GM12878 (cell line): ENCODE measurements around the gene TXLNA. TPM values are rescaled to one million over a fixed set of nuclear protein-coding genes. Genes with fewer than 3 reads are reported as not detected.

Source experiments
- ATAC-seq: fragments of 200-7000 bp; cut with Tn5 transposase; 3 replicates; pipeline ENCODE4 v1.9.1; 2020; ENCODE audit warnings: mild to moderate bottlenecking, moderate library complexity
- BruUV-seq: library from RNA; stranded (reverse); fragments of 400-500 nt; replicated peaks from 2 replicates; lab custom pipeline; 2021; lab: Mats Ljungman, UMichigan
- CTCF ChIA-PET: fragments of 300-600 bp; sonication (Branson Sonifier 250); formaldehyde crosslinking; extraction: SDS; loops from one replicate; lab custom pipeline; 2021; ENCODE audit warnings: inconsistent platforms; lab: Yijun Ruan, JAX
- POLR2A ChIA-PET: fragments of 350-600 bp; formaldehyde crosslinking; extraction: SDS; loops from one replicate; lab custom pipeline; 2021; ENCODE audit warnings: inconsistent platforms; lab: Charles Lee
- RAD21 ChIA-PET: fragments of 300-600 bp; sonication (Branson Sonifier 250); formaldehyde crosslinking; loops from one replicate; lab custom pipeline; 2023; ENCODE audit warnings: antibody characterized with exemption; ENCODE audit not compliant: unreplicated experiment; lab: Charles Lee
- SMC1A ChIA-PET: fragments of 300-600 bp; sonication (Branson Sonifier 250); formaldehyde crosslinking; loops from one replicate; lab custom pipeline; 2023; ENCODE audit not compliant: unreplicated experiment, uncharacterized antibody; lab: Charles Lee
- DNase-seq: peaks from one replicate; pipeline ENCODE4 v3.0.0-alpha.2; 2011; ENCODE audit warnings: low read depth, low spot score
- FAIRE-seq: peaks from 3 replicates; lab custom pipeline; 2011; peaks lifted over from hg19 to GRCh38; lab: Jason Lieb, UNC
- H2AFZ ChIP-seq: 2 replicates; pipeline ENCODE4 v1.6.0; 2011; ENCODE audit warnings: low read depth, low read length, control low read depth; ENCODE audit not compliant: control insufficient read depth
- H3K27ac ChIP-seq: 2 replicates; pipeline ENCODE4 v1.5.1; 2011; ENCODE audit warnings: control low read depth; ENCODE audit not compliant: control insufficient read depth, insufficient read depth
- H3K27me3 ChIP-seq, 2 experiments: replicated peaks in 1 of 2; 2 replicates each; pipeline versions ENCODE4 v1.6.0 to v1.6.1; 2011; ENCODE audit warnings: low read length in 1 of 2; ENCODE audit not compliant: control insufficient read depth in 2 of 2, insufficient read depth in 2 of 2
- H3K36me3 ChIP-seq, 2 experiments: 2 replicates each; pipeline ENCODE4 v1.5.1; 2011; ENCODE audit warnings: low read length in 1 of 2; ENCODE audit not compliant: control insufficient read depth in 2 of 2, insufficient read depth in 2 of 2
- H3K4me1 ChIP-seq: 2 replicates; pipeline ENCODE4 v1.6.1; 2011; ENCODE audit warnings: mild to moderate bottlenecking, low read length, moderate library complexity, mixed read lengths; ENCODE audit not compliant: control insufficient read depth, insufficient read depth
- H3K4me2 ChIP-seq: 2 replicates; pipeline ENCODE4 v1.6.0; 2011; ENCODE audit warnings: control low read depth; ENCODE audit not compliant: control insufficient read depth, insufficient read depth
- H3K4me3 ChIP-seq: fragments of 200-600 bp; sonication (generic); 2 replicates; pipeline ENCODE4 v1.5.1; 2016
- H3K79me2 ChIP-seq: 2 replicates; pipeline ENCODE4 v1.6.0; 2011; ENCODE audit warnings: low read length; ENCODE audit not compliant: control insufficient read depth, insufficient read depth
- H3K9ac ChIP-seq: 2 replicates; pipeline ENCODE4 v1.8.0; 2011; ENCODE audit warnings: low read length, control low read depth, mixed read lengths; ENCODE audit not compliant: control insufficient read depth, insufficient read depth
- H3K9me3 ChIP-seq: replicated peaks from 3 replicates; pipeline ENCODE4 v1.5.1; 2011; ENCODE audit warnings: mild to moderate bottlenecking, low read length; ENCODE audit not compliant: control insufficient read depth, insufficient read depth
- H4K20me1 ChIP-seq: 2 replicates; pipeline ENCODE4 v1.6.0; 2011; ENCODE audit not compliant: control insufficient read depth, insufficient read depth
- ATF7 ChIP-seq: fragments of 450-650 bp; IDR thresholded peaks from 2 replicates; pipeline ENCODE4 v1.6.1; 2016; ENCODE audit warnings: low read depth, mild to moderate bottlenecking
- BHLHE40 ChIP-seq, 2 experiments: fragments of 450-650 bp in 1 of 2; IDR thresholded peaks; 2 replicates each; pipeline ENCODE4 v1.6.1; 2011 to 2017; ENCODE audit warnings: low read depth in 2 of 2, borderline replicate concordance in 1 of 2, improper control_type of control experiment in 1 of 2, low read length in 1 of 2, mild to moderate bottlenecking in 1 of 2
- BMI1 ChIP-seq: fragments of 450-650 bp; IDR thresholded peaks from 2 replicates; pipeline ENCODE4 v1.6.1; 2016; ENCODE audit warnings: mild to moderate bottlenecking, moderate library complexity, borderline replicate concordance
- CEBPB ChIP-seq, 2 experiments: fragments of 150-350 bp in 1 of 2; IDR thresholded peaks; 2 replicates each; pipeline ENCODE4 v1.6.1; 2012 to 2014; ENCODE audit warnings: low read depth in 2 of 2, low read length in 2 of 2, borderline replicate concordance in 1 of 2, inconsistent platforms in 1 of 2
- CREM ChIP-seq: IDR thresholded peaks from 2 replicates; pipeline ENCODE4 v1.6.1; 2014; ENCODE audit warnings: antibody characterized with exemption, low read depth
- HCFC1 ChIP-seq: fragments of 150-350 bp; IDR thresholded peaks from 2 replicates; pipeline ENCODE4 v1.6.1; 2014; ENCODE audit warnings: low read length
- HDAC2 ChIP-seq: fragments of 200-600 bp; sonication (generic); IDR thresholded peaks from 2 replicates; pipeline ENCODE4 v1.6.1; 2017
- RB1 ChIP-seq: fragments of 450-650 bp; formaldehyde crosslinking; IDR thresholded peaks from 2 replicates; pipeline ENCODE4 v1.6.1; 2017; ENCODE audit warnings: mild to moderate bottlenecking, borderline replicate concordance
- RBBP5 ChIP-seq: fragments of 200-600 bp; sonication (generic); conservative IDR thresholded peaks from 2 replicates; pipeline ENCODE4 v1.6.1; 2016
- SPI1 ChIP-seq: IDR thresholded peaks from 2 replicates; pipeline ENCODE4 v1.6.1; 2011; ENCODE audit warnings: low read depth, mild to moderate bottlenecking, low read length, moderate library complexity, borderline replicate concordance; ENCODE audit not compliant: insufficient read depth
- SREBF1 ChIP-seq: IDR thresholded peaks from 2 replicates; pipeline ENCODE4 v1.6.1; 2012; ENCODE audit warnings: mild to moderate bottlenecking, low read length
- TCF3 ChIP-seq: IDR thresholded peaks from 2 replicates; pipeline ENCODE4 v1.6.1; 2012; ENCODE audit warnings: low read depth, mild to moderate bottlenecking, low read length, borderline replicate concordance; ENCODE audit not compliant: insufficient read depth
- ZNF24 ChIP-seq: fragments of 450-650 bp; IDR thresholded peaks from 2 replicates; pipeline ENCODE4 v1.6.1; 2017; ENCODE audit warnings: antibody characterized with exemption, mild to moderate bottlenecking
- ZNF274 ChIP-seq: IDR thresholded peaks from one replicate; pipeline ENCODE4 v1.8.0; 2011; ENCODE audit not compliant: insufficient read length, insufficient read depth
- WGBS: methylation state at CpG from one replicate; pipeline ENCODE4 v1.1.6; 2016; ENCODE audit warnings: low lambda C conversion rate; ENCODE audit not compliant: insufficient replicate concordance, insufficient coverage; ENCODE audit errors: missing lambda C conversion rate; 5-methylcytosine and 5-hydroxymethylcytosine counted together
- in situ Hi-C: fragments of 300-500 bp; cut with MboI; formaldehyde crosslinking; loops from 9 replicates; pipeline ENCODE4 v1.14.3; 2018; ENCODE audit warnings: mixed read lengths
- intact Hi-C: fragments of 100-400 bp; cut with micrococcal nuclease; formaldehyde crosslinking; loops from one replicate; pipeline ENCODE4 v1.14.2; 2022; ENCODE audit not compliant: unreplicated experiment
- polyA plus RNA-seq, 11 experiments: library from polyadenylated mRNA; depleted of rRNA in 4 of 11; unstranded in 6 of 11; stranded (reverse) in 5 of 11; fragments of >200 nt; fragmentation: Nextera tagmentation in 4 of 11; fragmentation: Illumina TruSeq in 1 of 11; extraction: Ambion mirVana in 4 of 11; extraction: Trizol in 1 of 11; gene quantifications; 1 replicate in 1 of 11; 2 replicates in 10 of 11; pipeline versions ENCODE4 v1.2.1 to v1.2.3, GENCODE V29; 2011 to 2016; ENCODE audit warnings: inconsistent platforms in 2 of 11, missing spikeins in 2 of 11, low read depth in 1 of 11
- total RNA-seq, 4 experiments: library from RNA; depleted of rRNA in 3 of 4; stranded (reverse); fragments of >200 nt in 3 of 4; fragmentation: Illumina TruSeq in 1 of 4; extraction: Trizol in 1 of 4; gene quantifications; 2 replicates each; pipeline versions ENCODE4 v1.2.1 to v1.2.3, GENCODE V29; 2013 to 2021
- TF ChIP-seq, protein P1 (sequence below): fragments of 150-350 bp; IDR thresholded peaks from 2 replicates; pipeline ENCODE4 v1.6.1; 2016; ENCODE audit warnings: low read depth, low read length
- TF ChIP-seq, protein P2 (sequence below): IDR thresholded peaks from 2 replicates; pipeline ENCODE4 v1.6.1; 2011; ENCODE audit warnings: low read depth, low read length, improper control_type of control experiment, borderline replicate concordance
- TF ChIP-seq, protein P3 (sequence below): IDR thresholded peaks from 2 replicates; pipeline ENCODE4 v1.6.1; 2011; ENCODE audit warnings: borderline replicate concordance, low read depth, mild to moderate bottlenecking, moderate library complexity, low read length; ENCODE audit not compliant: insufficient read depth, poor library complexity, severe bottlenecking

TXLNA gene
- total and polyA plus RNA-seq, 10 of the 15 experiments (the other 5 are each of a cell fraction or from before 2014, with no cell fraction given): 7.2 to 93.7 (median 47.9) TPM

DNA sequence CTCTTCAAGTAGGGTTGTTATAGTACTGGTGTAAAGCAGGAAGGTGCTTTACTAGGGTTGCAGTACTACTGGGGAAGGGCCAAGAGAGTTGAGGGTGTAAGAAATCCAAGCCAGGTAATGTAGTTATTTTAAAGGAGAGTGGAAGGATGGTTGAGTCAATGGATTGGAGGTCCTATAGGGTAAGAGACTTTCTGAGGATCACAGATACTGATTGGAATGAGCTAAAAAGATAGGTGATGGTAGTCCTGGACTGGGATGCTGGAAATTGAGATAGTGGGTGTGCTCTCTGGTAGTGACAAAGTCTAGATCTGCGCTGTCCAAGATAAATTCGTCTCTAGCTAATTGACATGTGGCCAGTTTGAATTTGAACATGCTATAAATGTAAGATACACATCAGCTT is 7.0 kb downstream of the TXLNA start:
- Histone ChIP-seq H2AFZ (no peak overlapping the region), H3K4me1 (peaks cover 10% of the 10 kb centered on the region), H3K9ac (no peak overlapping the region), H3K9me3 (no peaks in the 10 kb centered on the region), H3K27me3 (no peaks in the 10 kb centered on the region), H4K20me1 (no peaks in the 10 kb centered on the region; the same call in 1 of the 2 replicates), H3K79me2 (peaks cover 43% of the 10 kb centered on the region), H3K36me3 (peaks cover 23 to 47% of the 10 kb centered on the region in 2 experiments), H3K27ac (no peak overlapping the region), H3K4me3 (no peak overlapping the region), H3K4me2 (peak overlapping the region; percentile 7)
- DNase-seq: no peak
- POLR2A ChIA-PET: interaction anchor here (1.0 kb wide), 1 partner anchor 14 kb away, joined by 3 read pairs; the partner anchor contains the start of gene CCDC28B
- ATAC-seq: no peak
- RAD21 ChIA-PET: no interaction called here
- CTCF ChIA-PET: interaction anchor here (0.7 to 1.6 kb wide), 2 partner anchors 29 to 61 kb away, joined by 3 to 5 read pairs; no protein-coding TSS in a partner anchor
- SMC1A ChIA-PET: no interaction called here
- 64% methylated on average over 2 of the region's 2 CpGs for WGBS
- TF ChIP-seq HDAC2 (no peak), CEBPB (IDR thresholded peaks at IDR 0.05; ENCODE audit: borderline replicate concordance in 1 of 2, low read depth in 2 of 2, low read length in 2 of 2) (no peak), BMI1 (no peak), RB1 (no peak), SREBF1 (no peak), ZNF274 (no peak), RBBP5 (no peak), TCF3 (no peak), CREM (no peak), BHLHE40 (IDR thresholded peaks at IDR 0.05; ENCODE audit: borderline replicate concordance in 1 of 2, low read depth in 2 of 2, low read length in 1 of 2) (no peak), SPI1 (no peak), ZNF24 (no peak), HCFC1 (no peak), ATF7 (no peak)
- TF ChIP-seq, protein P1, sequence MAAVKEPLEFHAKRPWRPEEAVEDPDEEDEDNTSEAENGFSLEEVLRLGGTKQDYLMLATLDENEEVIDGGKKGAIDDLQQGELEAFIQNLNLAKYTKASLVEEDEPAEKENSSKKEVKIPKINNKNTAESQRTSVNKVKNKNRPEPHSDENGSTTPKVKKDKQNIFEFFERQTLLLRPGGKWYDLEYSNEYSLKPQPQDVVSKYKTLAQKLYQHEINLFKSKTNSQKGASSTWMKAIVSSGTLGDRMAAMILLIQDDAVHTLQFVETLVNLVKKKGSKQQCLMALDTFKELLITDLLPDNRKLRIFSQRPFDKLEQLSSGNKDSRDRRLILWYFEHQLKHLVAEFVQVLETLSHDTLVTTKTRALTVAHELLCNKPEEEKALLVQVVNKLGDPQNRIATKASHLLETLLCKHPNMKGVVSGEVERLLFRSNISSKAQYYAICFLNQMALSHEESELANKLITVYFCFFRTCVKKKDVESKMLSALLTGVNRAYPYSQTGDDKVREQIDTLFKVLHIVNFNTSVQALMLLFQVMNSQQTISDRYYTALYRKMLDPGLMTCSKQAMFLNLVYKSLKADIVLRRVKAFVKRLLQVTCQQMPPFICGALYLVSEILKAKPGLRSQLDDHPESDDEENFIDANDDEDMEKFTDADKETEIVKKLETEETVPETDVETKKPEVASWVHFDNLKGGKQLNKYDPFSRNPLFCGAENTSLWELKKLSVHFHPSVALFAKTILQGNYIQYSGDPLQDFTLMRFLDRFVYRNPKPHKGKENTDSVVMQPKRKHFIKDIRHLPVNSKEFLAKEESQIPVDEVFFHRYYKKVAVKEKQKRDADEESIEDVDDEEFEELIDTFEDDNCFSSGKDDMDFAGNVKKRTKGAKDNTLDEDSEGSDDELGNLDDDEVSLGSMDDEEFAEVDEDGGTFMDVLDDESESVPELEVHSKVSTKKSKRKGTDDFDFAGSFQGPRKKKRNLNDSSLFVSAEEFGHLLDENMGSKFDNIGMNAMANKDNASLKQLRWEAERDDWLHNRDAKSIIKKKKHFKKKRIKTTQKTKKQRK: no peak
- TF ChIP-seq, protein P2, sequence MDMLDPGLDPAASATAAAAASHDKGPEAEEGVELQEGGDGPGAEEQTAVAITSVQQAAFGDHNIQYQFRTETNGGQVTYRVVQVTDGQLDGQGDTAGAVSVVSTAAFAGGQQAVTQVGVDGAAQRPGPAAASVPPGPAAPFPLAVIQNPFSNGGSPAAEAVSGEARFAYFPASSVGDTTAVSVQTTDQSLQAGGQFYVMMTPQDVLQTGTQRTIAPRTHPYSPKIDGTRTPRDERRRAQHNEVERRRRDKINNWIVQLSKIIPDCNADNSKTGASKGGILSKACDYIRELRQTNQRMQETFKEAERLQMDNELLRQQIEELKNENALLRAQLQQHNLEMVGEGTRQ: no peak
- TF ChIP-seq, protein P3, sequence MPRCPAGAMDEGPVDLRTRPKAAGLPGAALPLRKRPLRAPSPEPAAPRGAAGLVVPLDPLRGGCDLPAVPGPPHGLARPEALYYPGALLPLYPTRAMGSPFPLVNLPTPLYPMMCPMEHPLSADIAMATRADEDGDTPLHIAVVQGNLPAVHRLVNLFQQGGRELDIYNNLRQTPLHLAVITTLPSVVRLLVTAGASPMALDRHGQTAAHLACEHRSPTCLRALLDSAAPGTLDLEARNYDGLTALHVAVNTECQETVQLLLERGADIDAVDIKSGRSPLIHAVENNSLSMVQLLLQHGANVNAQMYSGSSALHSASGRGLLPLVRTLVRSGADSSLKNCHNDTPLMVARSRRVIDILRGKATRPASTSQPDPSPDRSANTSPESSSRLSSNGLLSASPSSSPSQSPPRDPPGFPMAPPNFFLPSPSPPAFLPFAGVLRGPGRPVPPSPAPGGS: no peak
- BruUV-seq: no TSS peak
- intact Hi-C loops: no loop called here
- in situ Hi-C loops: no loop called here
- FAIRE-seq: no peak
